Frontal cortex (tissue), 4 donors: Measurements from ENCODE around the gene ANKRD63. TPM values are rescaled to one million over a fixed set of nuclear protein-coding genes. Genes with fewer than 3 reads are reported as not detected.

Source experiments
- DNase-seq, 2 donors: peaks; one replicate each; pipeline ENCODE4 v3.0.0; 2012; ENCODE audit warnings: low spot score in 2 of 2
- FAIRE-seq: peaks from 2 replicates; lab custom pipeline; 2012; peaks lifted over from hg19 to GRCh38; lab: Jason Lieb, UNC
- total RNA-seq: library from RNA; depleted of rRNA; stranded (reverse); fragments of >200 nt; gene quantifications from one replicate; pipeline ENCODE4 v1.2.3, GENCODE V29; 2014
- donor health status: control.
- donor health status: control.
- donor health status: control.

Gene ANKRD63
- total RNA-seq, 1 donor from 2014 or later = 2.0 TPM

- DNase-seq (no peak), FAIRE-seq (no peak)
Observed at GRCh38 chr15:40232625-40233070, 50.2 kb downstream of the ANKRD63 start.

Other genes starting within 250 kb of the ANKRD63 start
- 102 TPM for gene SRP14, start 243.9 kb downstream of the ANKRD63 start, total RNA-seq
- 2.9 TPM for gene BMF, start 174.2 kb downstream of the ANKRD63 start, total RNA-seq
- 11.4 TPM for gene BUB1B, start 122.0 kb downstream of the ANKRD63 start, total RNA-seq
- gene PAK6, start 44.0 kb downstream of the ANKRD63 start, total RNA-seq = 11.8 TPM
- 4.1 TPM for gene PLCB2, start 24.9 kb upstream of the ANKRD63 start, total RNA-seq
- gene INAFM2, start 40.6 kb upstream of the ANKRD63 start, total RNA-seq = 10.6 TPM
- 0.41 TPM for gene CCDC9B, start 57.9 kb upstream of the ANKRD63 start, total RNA-seq
- not detected for gene PHGR1, start 68.0 kb upstream of the ANKRD63 start, total RNA-seq
- gene DISP2, start 75.2 kb upstream of the ANKRD63 start, total RNA-seq = 5.3 TPM
- 22.4 TPM for gene KNSTRN, start 99.7 kb upstream of the ANKRD63 start, total RNA-seq
- 15.1 TPM for gene IVD, start 122.7 kb upstream of the ANKRD63 start, total RNA-seq
- gene BAHD1, start 157.9 kb upstream of the ANKRD63 start, total RNA-seq = 7.3 TPM
- 0.82 TPM for gene CHST14, start 187.9 kb upstream of the ANKRD63 start, total RNA-seq